GM23338 (cell line): ENCODE measurements around the gene MACF1. TPM values are rescaled to one million over a fixed set of nuclear protein-coding genes. Genes with fewer than 3 reads are reported as not detected.

Source experiments
- ATAC-seq: fragments of 200-7000 bp; cut with Tn5 transposase; 3 replicates; pipeline ENCODE4 v1.9.1; 2020
- DNase-seq: peaks from one replicate; pipeline ENCODE4 v3.0.0-alpha.2; 2015; ENCODE audit warnings: low spot score
- H2AFZ ChIP-seq: fragments of 200-600 bp; sonication (generic); 2 replicates; pipeline ENCODE4 v1.8.0; 2016; ENCODE audit warnings: antibody characterized with exemption, mild to moderate bottlenecking, moderate library complexity
- H3F3A ChIP-seq: fragments of 200-600 bp; sonication (generic); replicated peaks from 2 replicates; pipeline ENCODE4 v1.8.0; 2017; ENCODE audit warnings: antibody characterized with exemption, mixed run types, low read depth
- H3K27ac ChIP-seq: fragments of 200-600 bp; sonication (generic); 2 replicates; pipeline ENCODE4 v1.6.1; 2016; ENCODE audit warnings: low read depth
- H3K27me3 ChIP-seq: fragments of 200-600 bp; sonication (generic); 2 replicates; pipeline ENCODE4 v1.8.0; 2016; ENCODE audit warnings: mild to moderate bottlenecking, mixed run types, moderate library complexity; ENCODE audit not compliant: insufficient read depth
- H3K36me3 ChIP-seq: fragments of 200-600 bp; sonication (generic); 2 replicates; pipeline ENCODE4 v1.8.0; 2016; ENCODE audit warnings: mild to moderate bottlenecking; ENCODE audit not compliant: insufficient read depth
- H3K4me1 ChIP-seq: fragments of 200-600 bp; sonication (generic); 2 replicates; pipeline ENCODE4 v1.8.0; 2016; ENCODE audit warnings: mild to moderate bottlenecking, moderate library complexity; ENCODE audit not compliant: insufficient read depth
- H3K4me2 ChIP-seq: fragments of 200-600 bp; sonication (generic); 2 replicates; pipeline ENCODE4 v1.7.1; 2017; ENCODE audit warnings: mixed run types
- H3K4me3 ChIP-seq: fragments of 200-600 bp; sonication (generic); 2 replicates; pipeline ENCODE4 v1.6.1; 2016; ENCODE audit warnings: mixed run types
- H3K79me2 ChIP-seq: fragments of 200-600 bp; sonication (generic); replicated peaks from 2 replicates; pipeline ENCODE4 v1.8.0; 2017; ENCODE audit warnings: mild to moderate bottlenecking; ENCODE audit not compliant: insufficient read depth
- H3K9me2 ChIP-seq: fragments of 200-600 bp; sonication (generic); 2 replicates; pipeline ENCODE4 v1.8.0; 2017; ENCODE audit not compliant: insufficient read depth
- H4K20me1 ChIP-seq: fragments of 200-600 bp; sonication (generic); replicated peaks from 2 replicates; pipeline ENCODE4 v1.8.0; 2017; ENCODE audit warnings: mild to moderate bottlenecking; ENCODE audit not compliant: insufficient read depth
- H3K27ac Mint-ChIP-seq: 2 replicates; pipeline ENCODE4 v1.8.0; 2020; ENCODE audit warnings: inconsistent platforms, mild to moderate bottlenecking, moderate library complexity, mixed read lengths
- H3K27me3 Mint-ChIP-seq: 3 replicates; pipeline ENCODE4 v1.8.0; 2022; ENCODE audit warnings: low read depth, mild to moderate bottlenecking, moderate library complexity, mixed read lengths, inconsistent platforms; ENCODE audit not compliant: insufficient read depth, poor library complexity
- H3K36me3 Mint-ChIP-seq: 3 replicates; pipeline ENCODE4 v1.8.0; 2021; ENCODE audit warnings: low read depth, mild to moderate bottlenecking, inconsistent platforms, moderate library complexity, mixed read lengths
- H3K4me1 Mint-ChIP-seq: 3 replicates; pipeline ENCODE4 v1.8.0; 2020; ENCODE audit warnings: mild to moderate bottlenecking, inconsistent platforms, mixed read lengths
- H3K4me3 Mint-ChIP-seq: 3 replicates; pipeline ENCODE4 v1.8.0; 2021; ENCODE audit warnings: moderate library complexity, mild to moderate bottlenecking, inconsistent platforms, mixed read lengths
- H3K9me3 Mint-ChIP-seq: 3 replicates; pipeline ENCODE4 v1.8.0; 2020; ENCODE audit warnings: moderate library complexity, mild to moderate bottlenecking, inconsistent platforms, mixed read lengths
- CREB1 ChIP-seq: fragments of 250-450 bp; sonication (Bioruptor Pico); IDR thresholded peaks from 2 replicates; pipeline ENCODE4 v1.5.0; 2020; ENCODE audit warnings: low read depth, mild to moderate bottlenecking, moderate library complexity
- EZH2 ChIP-seq: fragments of 200-600 bp; sonication (generic); IDR thresholded peaks from one replicate; pipeline ENCODE4 v1.8.0; 2017; ENCODE audit warnings: antibody characterized with exemption, mild to moderate bottlenecking, low read depth; ENCODE audit not compliant: unreplicated experiment
- EZH2phosphoT487 ChIP-seq: fragments of 200-600 bp; sonication (generic); IDR thresholded peaks from one replicate; pipeline ENCODE4 v1.8.1; 2018; ENCODE audit warnings: antibody characterized with exemption; ENCODE audit not compliant: unreplicated experiment
- JUNB ChIP-seq: IDR thresholded peaks from one replicate; pipeline ENCODE4 v1.6.1; 2016; ENCODE audit warnings: antibody characterized with exemption; ENCODE audit not compliant: unreplicated experiment
- NANOG ChIP-seq: IDR thresholded peaks from 2 replicates; pipeline ENCODE4 v1.6.1; 2016; ENCODE audit warnings: antibody characterized with exemption, borderline replicate concordance
- POLR2AphosphoS5 ChIP-seq: IDR thresholded peaks from 2 replicates; pipeline ENCODE4 v1.6.1; 2016; ENCODE audit warnings: antibody characterized with exemption, low read depth
- STAT1 ChIP-seq: IDR thresholded peaks from one replicate; pipeline ENCODE4 v1.6.1; 2016; ENCODE audit warnings: antibody characterized with exemption; ENCODE audit not compliant: unreplicated experiment
- ZNF114 ChIP-seq: fragments of 250-450 bp; sonication (Bioruptor Pico); IDR thresholded peaks from 2 replicates; pipeline ENCODE4 v1.5.0; 2020; ENCODE audit warnings: mild to moderate bottlenecking, moderate library complexity
- ZNF331 ChIP-seq: fragments of 250-450 bp; sonication (Bioruptor Pico); IDR thresholded peaks from 2 replicates; pipeline ENCODE4 v1.5.0; 2020; ENCODE audit warnings: low read depth, mild to moderate bottlenecking, moderate library complexity
- polyA plus RNA-seq: library from polyadenylated mRNA; unstranded; fragments of >200 nt; fragmentation: Nextera tagmentation; extraction: Ambion mirVana; gene quantifications from 2 replicates; pipeline ENCODE4 v1.2.1, GENCODE V29; 2016
- total RNA-seq: library from RNA; depleted of rRNA; stranded (reverse); fragments of >200 nt; shearing (Covaris generic); gene quantifications from 2 replicates; pipeline ENCODE4 v1.2.3, GENCODE V29; 2014
- TF ChIP-seq, protein P1 (sequence below), 2 experiments: fragments of 200-600 bp in 1 of 2; sonication (generic) in 1 of 2; conservative IDR thresholded peaks; 2 replicates each; pipeline versions ENCODE4 v1.5.1 to v1.6.1; 2016 to 2017; ENCODE audit warnings: antibody characterized with exemption in 2 of 2, low read depth in 2 of 2, mild to moderate bottlenecking in 2 of 2, moderate library complexity in 1 of 2
- TF ChIP-seq, protein P2 (sequence below): fragments of 250-450 bp; sonication (Bioruptor Pico); IDR thresholded peaks from 2 replicates; pipeline ENCODE4 v1.5.0; 2020; ENCODE audit warnings: mild to moderate bottlenecking, moderate library complexity
- TF ChIP-seq, protein P3 (sequence below): IDR thresholded peaks from one replicate; pipeline ENCODE4 v1.6.1; 2018; ENCODE audit warnings: antibody characterized with exemption; ENCODE audit not compliant: unreplicated experiment
- TF ChIP-seq, protein P4 (sequence below): IDR thresholded peaks from 2 replicates; pipeline ENCODE4 v1.6.1; 2016; ENCODE audit warnings: antibody characterized with exemption

The MACF1 gene
- total and polyA plus RNA-seq, 2 experiments from 2014 or later: 104 to 399 TPM

DNA sequence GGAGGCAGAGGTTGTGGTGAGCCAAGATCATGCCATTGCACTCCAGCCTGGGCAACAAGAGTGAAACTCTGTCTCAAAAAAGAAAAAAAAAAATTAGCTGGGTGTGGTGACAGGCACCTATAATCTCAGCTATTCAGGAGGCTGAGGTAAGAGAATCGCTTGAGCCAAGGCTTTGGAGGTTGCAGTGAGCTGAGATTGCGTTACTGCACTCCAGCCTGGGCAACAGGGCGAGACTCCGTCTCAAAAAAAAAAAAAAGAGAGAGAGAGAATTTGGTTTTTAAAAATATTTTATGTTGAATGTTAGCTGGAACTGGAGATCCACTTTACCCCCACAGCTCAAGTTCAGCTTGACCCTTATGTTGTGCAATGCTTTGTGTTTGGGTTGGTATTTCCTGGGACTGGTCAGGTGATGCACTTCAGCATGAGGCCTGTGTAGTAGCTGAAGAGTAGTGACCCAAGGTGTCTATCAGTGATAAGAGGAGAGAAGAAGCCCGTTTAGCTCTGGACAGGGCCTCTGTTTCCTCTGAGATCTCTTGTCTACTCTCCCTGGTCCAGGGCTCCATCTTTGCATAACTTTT is 36.8 kb upstream of the MACF1 start:
- Mint-ChIP-seq H3K4me3 (no peak overlapping the region; the same call in 2 of the 3 replicates), H3K4me1 (peaks cover 63% of the 10 kb centered on the region), H3K27me3 (peaks cover 13% of the 10 kb centered on the region), H3K36me3 (no peaks in the 10 kb centered on the region), H3K27ac (no peak overlapping the region; the same call in 1 of the 2 replicates), H3K9me3 (no peaks in the 10 kb centered on the region)
- H4K20me1 ChIP-seq: peaks cover 30% of the 10 kb centered on the region
- H3K4me3 ChIP-seq: no peak overlapping the region
- TF ChIP-seq CREB1 (no peak), EZH2 (no peak), NANOG (no peak), ZNF331 (CRISPR knock-in tag) (no peak), EZH2phosphoT487 (no peak), ZNF114 (CRISPR knock-in tag) (no peak), POLR2AphosphoS5 (no peak), JUNB (no peak), STAT1 (no peak)
- TF ChIP-seq, protein P1, sequence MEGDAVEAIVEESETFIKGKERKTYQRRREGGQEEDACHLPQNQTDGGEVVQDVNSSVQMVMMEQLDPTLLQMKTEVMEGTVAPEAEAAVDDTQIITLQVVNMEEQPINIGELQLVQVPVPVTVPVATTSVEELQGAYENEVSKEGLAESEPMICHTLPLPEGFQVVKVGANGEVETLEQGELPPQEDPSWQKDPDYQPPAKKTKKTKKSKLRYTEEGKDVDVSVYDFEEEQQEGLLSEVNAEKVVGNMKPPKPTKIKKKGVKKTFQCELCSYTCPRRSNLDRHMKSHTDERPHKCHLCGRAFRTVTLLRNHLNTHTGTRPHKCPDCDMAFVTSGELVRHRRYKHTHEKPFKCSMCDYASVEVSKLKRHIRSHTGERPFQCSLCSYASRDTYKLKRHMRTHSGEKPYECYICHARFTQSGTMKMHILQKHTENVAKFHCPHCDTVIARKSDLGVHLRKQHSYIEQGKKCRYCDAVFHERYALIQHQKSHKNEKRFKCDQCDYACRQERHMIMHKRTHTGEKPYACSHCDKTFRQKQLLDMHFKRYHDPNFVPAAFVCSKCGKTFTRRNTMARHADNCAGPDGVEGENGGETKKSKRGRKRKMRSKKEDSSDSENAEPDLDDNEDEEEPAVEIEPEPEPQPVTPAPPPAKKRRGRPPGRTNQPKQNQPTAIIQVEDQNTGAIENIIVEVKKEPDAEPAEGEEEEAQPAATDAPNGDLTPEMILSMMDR (conservative IDR thresholded peaks at IDR 0.05; ENCODE audit: low read depth in 2 of 2): no peak
- TF ChIP-seq, protein P2, sequence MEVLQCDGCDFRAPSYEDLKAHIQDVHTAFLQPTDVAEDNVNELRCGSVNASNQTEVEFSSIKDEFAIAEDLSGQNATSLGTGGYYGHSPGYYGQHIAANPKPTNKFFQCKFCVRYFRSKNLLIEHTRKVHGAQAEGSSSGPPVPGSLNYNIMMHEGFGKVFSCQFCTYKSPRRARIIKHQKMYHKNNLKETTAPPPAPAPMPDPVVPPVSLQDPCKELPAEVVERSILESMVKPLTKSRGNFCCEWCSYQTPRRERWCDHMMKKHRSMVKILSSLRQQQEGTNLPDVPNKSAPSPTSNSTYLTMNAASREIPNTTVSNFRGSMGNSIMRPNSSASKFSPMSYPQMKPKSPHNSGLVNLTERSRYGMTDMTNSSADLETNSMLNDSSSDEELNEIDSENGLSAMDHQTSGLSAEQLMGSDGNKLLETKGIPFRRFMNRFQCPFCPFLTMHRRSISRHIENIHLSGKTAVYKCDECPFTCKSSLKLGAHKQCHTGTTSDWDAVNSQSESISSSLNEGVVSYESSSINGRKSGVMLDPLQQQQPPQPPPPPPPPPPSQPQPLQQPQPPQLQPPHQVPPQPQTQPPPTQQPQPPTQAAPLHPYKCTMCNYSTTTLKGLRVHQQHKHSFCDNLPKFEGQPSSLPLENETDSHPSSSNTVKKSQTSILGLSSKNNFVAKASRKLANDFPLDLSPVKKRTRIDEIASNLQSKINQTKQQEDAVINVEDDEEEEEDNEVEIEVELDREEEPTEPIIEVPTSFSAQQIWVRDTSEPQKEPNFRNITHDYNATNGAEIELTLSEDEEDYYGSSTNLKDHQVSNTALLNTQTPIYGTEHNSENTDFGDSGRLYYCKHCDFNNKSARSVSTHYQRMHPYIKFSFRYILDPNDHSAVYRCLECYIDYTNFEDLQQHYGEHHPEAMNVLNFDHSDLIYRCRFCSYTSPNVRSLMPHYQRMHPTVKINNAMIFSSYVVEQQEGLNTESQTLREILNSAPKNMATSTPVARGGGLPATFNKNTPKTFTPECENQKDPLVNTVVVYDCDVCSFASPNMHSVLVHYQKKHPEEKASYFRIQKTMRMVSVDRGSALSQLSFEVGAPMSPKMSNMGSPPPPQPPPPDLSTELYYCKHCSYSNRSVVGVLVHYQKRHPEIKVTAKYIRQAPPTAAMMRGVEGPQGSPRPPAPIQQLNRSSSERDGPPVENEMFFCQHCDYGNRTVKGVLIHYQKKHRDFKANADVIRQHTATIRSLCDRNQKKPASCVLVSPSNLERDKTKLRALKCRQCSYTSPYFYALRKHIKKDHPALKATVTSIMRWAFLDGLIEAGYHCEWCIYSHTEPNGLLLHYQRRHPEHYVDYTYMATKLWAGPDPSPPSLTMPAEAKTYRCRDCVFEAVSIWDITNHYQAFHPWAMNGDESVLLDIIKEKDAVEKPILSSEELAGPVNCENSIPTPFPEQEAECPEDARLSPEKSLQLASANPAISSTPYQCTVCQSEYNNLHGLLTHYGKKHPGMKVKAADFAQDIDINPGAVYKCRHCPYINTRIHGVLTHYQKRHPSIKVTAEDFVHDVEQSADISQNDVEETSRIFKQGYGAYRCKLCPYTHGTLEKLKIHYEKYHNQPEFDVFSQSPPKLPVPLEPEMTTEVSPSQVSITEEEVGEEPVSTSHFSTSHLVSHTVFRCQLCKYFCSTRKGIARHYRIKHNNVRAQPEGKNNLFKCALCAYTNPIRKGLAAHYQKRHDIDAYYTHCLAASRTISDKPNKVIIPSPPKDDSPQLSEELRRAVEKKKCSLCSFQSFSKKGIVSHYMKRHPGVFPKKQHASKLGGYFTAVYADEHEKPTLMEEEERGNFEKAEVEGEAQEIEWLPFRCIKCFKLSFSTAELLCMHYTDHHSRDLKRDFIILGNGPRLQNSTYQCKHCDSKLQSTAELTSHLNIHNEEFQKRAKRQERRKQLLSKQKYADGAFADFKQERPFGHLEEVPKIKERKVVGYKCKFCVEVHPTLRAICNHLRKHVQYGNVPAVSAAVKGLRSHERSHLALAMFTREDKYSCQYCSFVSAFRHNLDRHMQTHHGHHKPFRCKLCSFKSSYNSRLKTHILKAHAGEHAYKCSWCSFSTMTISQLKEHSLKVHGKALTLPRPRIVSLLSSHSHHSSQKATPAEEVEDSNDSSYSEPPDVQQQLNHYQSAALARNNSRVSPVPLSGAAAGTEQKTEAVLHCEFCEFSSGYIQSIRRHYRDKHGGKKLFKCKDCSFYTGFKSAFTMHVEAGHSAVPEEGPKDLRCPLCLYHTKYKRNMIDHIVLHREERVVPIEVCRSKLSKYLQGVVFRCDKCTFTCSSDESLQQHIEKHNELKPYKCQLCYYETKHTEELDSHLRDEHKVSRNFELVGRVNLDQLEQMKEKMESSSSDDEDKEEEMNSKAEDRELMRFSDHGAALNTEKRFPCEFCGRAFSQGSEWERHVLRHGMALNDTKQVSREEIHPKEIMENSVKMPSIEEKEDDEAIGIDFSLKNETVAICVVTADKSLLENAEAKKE (CRISPR knock-in tag): no peak
- TF ChIP-seq, protein P3, sequence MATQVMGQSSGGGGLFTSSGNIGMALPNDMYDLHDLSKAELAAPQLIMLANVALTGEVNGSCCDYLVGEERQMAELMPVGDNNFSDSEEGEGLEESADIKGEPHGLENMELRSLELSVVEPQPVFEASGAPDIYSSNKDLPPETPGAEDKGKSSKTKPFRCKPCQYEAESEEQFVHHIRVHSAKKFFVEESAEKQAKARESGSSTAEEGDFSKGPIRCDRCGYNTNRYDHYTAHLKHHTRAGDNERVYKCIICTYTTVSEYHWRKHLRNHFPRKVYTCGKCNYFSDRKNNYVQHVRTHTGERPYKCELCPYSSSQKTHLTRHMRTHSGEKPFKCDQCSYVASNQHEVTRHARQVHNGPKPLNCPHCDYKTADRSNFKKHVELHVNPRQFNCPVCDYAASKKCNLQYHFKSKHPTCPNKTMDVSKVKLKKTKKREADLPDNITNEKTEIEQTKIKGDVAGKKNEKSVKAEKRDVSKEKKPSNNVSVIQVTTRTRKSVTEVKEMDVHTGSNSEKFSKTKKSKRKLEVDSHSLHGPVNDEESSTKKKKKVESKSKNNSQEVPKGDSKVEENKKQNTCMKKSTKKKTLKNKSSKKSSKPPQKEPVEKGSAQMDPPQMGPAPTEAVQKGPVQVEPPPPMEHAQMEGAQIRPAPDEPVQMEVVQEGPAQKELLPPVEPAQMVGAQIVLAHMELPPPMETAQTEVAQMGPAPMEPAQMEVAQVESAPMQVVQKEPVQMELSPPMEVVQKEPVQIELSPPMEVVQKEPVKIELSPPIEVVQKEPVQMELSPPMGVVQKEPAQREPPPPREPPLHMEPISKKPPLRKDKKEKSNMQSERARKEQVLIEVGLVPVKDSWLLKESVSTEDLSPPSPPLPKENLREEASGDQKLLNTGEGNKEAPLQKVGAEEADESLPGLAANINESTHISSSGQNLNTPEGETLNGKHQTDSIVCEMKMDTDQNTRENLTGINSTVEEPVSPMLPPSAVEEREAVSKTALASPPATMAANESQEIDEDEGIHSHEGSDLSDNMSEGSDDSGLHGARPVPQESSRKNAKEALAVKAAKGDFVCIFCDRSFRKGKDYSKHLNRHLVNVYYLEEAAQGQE: no peak
- TF ChIP-seq, protein P4, sequence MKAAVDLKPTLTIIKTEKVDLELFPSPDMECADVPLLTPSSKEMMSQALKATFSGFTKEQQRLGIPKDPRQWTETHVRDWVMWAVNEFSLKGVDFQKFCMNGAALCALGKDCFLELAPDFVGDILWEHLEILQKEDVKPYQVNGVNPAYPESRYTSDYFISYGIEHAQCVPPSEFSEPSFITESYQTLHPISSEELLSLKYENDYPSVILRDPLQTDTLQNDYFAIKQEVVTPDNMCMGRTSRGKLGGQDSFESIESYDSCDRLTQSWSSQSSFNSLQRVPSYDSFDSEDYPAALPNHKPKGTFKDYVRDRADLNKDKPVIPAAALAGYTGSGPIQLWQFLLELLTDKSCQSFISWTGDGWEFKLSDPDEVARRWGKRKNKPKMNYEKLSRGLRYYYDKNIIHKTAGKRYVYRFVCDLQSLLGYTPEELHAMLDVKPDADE: no peak
- peaks cover 64% of the 10 kb centered on the region for H3K4me1 ChIP-seq
- H3K27ac ChIP-seq: no peak overlapping the region
- no peak overlapping the region for H3K4me2 ChIP-seq
- DNase-seq (no peak), ATAC-seq (no peak)
- H3F3A ChIP-seq: no peaks in the 10 kb centered on the region
- no peaks in the 10 kb centered on the region for H3K36me3 ChIP-seq
- H3K27me3 ChIP-seq: no peaks in the 10 kb centered on the region
- peaks cover 99% of the 10 kb centered on the region for H3K79me2 ChIP-seq
- H3K9me2 ChIP-seq: no peaks in the 10 kb centered on the region
- H2AFZ ChIP-seq: no peak overlapping the region
